ENCODE results near the gene SLC9A3. TPM values are rescaled to one million over a fixed set of nuclear protein-coding genes. Genes with fewer than 3 reads are reported as not detected.

Gene SLC9A3
- total and polyA plus RNA-seq, 2 of the 13 experiments (the other 11 are each of a cell fraction or from before 2014, with no cell fraction given), result 1.5 to 1.8 TPM

GRCh38 chr5:556909-557441 is 32.7 kb upstream of the SLC9A3 start (continued):
- peak; percentile 71 for TF ChIP-seq PATZ1 (CRISPR knock-in tag; IDR thresholded peaks at IDR 0.05)
- 0 out of 4 replicates have a peak, but pooled peaks of 1 of the 2 experiments have one; percentile 4 for TF ChIP-seq EP300 (IDR thresholded peaks at IDR 0.05; ENCODE audit: low read depth in 2 of 2, low read length in 2 of 2)
- TF ChIP-seq EP300 (CRISPR knock-in tag; IDR thresholded peaks at IDR 0.05; ENCODE audit: borderline replicate concordance), result no peak
- TF ChIP-seq DMAP1 (CRISPR knock-in tag; IDR thresholded peaks at IDR 0.05), result no peak
- TF ChIP-seq ZNF543 (CRISPR knock-in tag; IDR thresholded peaks at IDR 0.05), result no peak
- TF ChIP-seq, protein P1, sequence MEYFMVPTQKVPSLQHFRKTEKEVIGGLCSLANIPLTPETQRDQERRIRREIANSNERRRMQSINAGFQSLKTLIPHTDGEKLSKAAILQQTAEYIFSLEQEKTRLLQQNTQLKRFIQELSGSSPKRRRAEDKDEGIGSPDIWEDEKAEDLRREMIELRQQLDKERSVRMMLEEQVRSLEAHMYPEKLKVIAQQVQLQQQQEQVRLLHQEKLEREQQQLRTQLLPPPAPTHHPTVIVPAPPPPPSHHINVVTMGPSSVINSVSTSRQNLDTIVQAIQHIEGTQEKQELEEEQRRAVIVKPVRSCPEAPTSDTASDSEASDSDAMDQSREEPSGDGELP (IDR thresholded peaks at IDR 0.05; ENCODE audit: borderline replicate concordance, low read depth), result no peak
- no peak for TF ChIP-seq CCDC6 (CRISPR knock-in tag; IDR thresholded peaks at IDR 0.05)
- TF ChIP-seq, protein P2, sequence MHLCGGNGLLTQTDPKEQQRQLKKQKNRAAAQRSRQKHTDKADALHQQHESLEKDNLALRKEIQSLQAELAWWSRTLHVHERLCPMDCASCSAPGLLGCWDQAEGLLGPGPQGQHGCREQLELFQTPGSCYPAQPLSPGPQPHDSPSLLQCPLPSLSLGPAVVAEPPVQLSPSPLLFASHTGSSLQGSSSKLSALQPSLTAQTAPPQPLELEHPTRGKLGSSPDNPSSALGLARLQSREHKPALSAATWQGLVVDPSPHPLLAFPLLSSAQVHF (CRISPR knock-in tag; IDR thresholded peaks at IDR 0.05), result no peak
- no peak for TF ChIP-seq RBAK (CRISPR knock-in tag; IDR thresholded peaks at IDR 0.05)
- no peak for TF ChIP-seq ZNF101 (CRISPR knock-in tag; IDR thresholded peaks at IDR 0.05; ENCODE audit: borderline replicate concordance, low read depth)
- TF ChIP-seq RFXAP (CRISPR knock-in tag; IDR thresholded peaks at IDR 0.05; ENCODE audit: borderline replicate concordance), result no peak
- TF ChIP-seq GRHL1 (CRISPR knock-in tag; conservative IDR thresholded peaks at IDR 0.05), result no peak
- no peak for TF ChIP-seq ZNF253 (CRISPR knock-in tag; IDR thresholded peaks at IDR 0.05; ENCODE audit: borderline replicate concordance)
- no peak for TF ChIP-seq ZNF556 (CRISPR knock-in tag; IDR thresholded peaks at IDR 0.05; ENCODE audit: borderline replicate concordance)
- no peak for TF ChIP-seq ZMYM4 (CRISPR knock-in tag; IDR thresholded peaks at IDR 0.05)
- TF ChIP-seq ZFAT (CRISPR knock-in tag; conservative IDR thresholded peaks at IDR 0.05), result no peak
- TF ChIP-seq, protein P3, sequence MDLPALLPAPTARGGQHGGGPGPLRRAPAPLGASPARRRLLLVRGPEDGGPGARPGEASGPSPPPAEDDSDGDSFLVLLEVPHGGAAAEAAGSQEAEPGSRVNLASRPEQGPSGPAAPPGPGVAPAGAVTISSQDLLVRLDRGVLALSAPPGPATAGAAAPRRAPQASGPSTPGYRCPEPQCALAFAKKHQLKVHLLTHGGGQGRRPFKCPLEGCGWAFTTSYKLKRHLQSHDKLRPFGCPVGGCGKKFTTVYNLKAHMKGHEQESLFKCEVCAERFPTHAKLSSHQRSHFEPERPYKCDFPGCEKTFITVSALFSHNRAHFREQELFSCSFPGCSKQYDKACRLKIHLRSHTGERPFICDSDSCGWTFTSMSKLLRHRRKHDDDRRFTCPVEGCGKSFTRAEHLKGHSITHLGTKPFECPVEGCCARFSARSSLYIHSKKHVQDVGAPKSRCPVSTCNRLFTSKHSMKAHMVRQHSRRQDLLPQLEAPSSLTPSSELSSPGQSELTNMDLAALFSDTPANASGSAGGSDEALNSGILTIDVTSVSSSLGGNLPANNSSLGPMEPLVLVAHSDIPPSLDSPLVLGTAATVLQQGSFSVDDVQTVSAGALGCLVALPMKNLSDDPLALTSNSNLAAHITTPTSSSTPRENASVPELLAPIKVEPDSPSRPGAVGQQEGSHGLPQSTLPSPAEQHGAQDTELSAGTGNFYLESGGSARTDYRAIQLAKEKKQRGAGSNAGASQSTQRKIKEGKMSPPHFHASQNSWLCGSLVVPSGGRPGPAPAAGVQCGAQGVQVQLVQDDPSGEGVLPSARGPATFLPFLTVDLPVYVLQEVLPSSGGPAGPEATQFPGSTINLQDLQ (CRISPR knock-in tag; IDR thresholded peaks at IDR 0.05), result no peak
- TF ChIP-seq HNF4A (CRISPR knock-in tag; IDR thresholded peaks at IDR 0.05), result 0 out of 2 replicates have a peak, but pooled peaks have one; percentile 11
- TF ChIP-seq GZF1 (CRISPR knock-in tag; IDR thresholded peaks at IDR 0.05), result no peak
- no peak; the same call in 1 of the 2 replicates for TF ChIP-seq ZNF629 (CRISPR knock-in tag; conservative IDR thresholded peaks at IDR 0.05)
- no peak for TF ChIP-seq BRCA1 (CRISPR knock-in tag; IDR thresholded peaks at IDR 0.05)

Data from HepG2 (cell line).